H54 (cell line): ENCODE measurements around the gene C1orf198.
A peak's percentile ranks its signal among the peaks of the same experiment; 100 is the strongest.

Experiments used
- DNase-seq: peaks from one replicate; pipeline ENCODE4 v3.0.0; 2011; ENCODE audit warnings: low spot score, mixed read lengths; ENCODE audit not compliant: insufficient read length
- FAIRE-seq: peaks from 3 replicates; lab custom pipeline; 2011; peaks lifted over from hg19 to GRCh38; lab: Jason Lieb, UNC
- POLR2A ChIP-seq: IDR thresholded peaks from 2 replicates; pipeline ENCODE4 v1.6.1; 2011; ENCODE audit warnings: low read depth, mild to moderate bottlenecking, low read length

The C1orf198 gene

GRCh38 chr1:230827801-230828200, 40.5 kb downstream of the C1orf198 start:
- DNase-seq, result no peak
- FAIRE-seq, result no peak
- no peak for TF ChIP-seq POLR2A

- FAIRE-seq (no peak), DNase-seq (no peak)
- TF ChIP-seq POLR2A, result no peak
Observed at GRCh38 chr1:230827081-230827681, 41.1 kb downstream of the C1orf198 start.

GRCh38 chr1:230826166-230826875, 42.0 kb downstream of the C1orf198 start:
- FAIRE-seq (no peak), DNase-seq (no peak)
- no peak for TF ChIP-seq POLR2A

GRCh38 chr1:230825761-230826160, 42.6 kb downstream of the C1orf198 start:
- no peak for FAIRE-seq

GRCh38 chr1:230824919-230825721, 43.2 kb downstream of the C1orf198 start:
- DNase-seq (peak; percentile 49), FAIRE-seq (no peak)
- no peak for TF ChIP-seq POLR2A

More at GRCh38 chr1:230825761-230826160, 42.6 kb downstream of the C1orf198 start:
- TF ChIP-seq POLR2A, result no peak
- DNase-seq, result no peak

- no peak for TF ChIP-seq POLR2A
- DNase-seq (no peak), FAIRE-seq (no peak)
Observed at GRCh38 chr1:230824551-230824918, 43.8 kb downstream of the C1orf198 start.

- FAIRE-seq (no peak), DNase-seq (no peak)
- TF ChIP-seq POLR2A, result no peak
Observed at GRCh38 chr1:230823931-230824381, 44.4 kb downstream of the C1orf198 start.

- DNase-seq, result no peak
Observed at GRCh38 chr1:230823426-230823825, 44.9 kb downstream of the C1orf198 start.

GRCh38 chr1:230822092-230822581, 46.2 kb downstream of the C1orf198 start:
- FAIRE-seq (no peak), DNase-seq (no peak)
- no peak for TF ChIP-seq POLR2A

More at GRCh38 chr1:230823426-230823825, 44.9 kb downstream of the C1orf198 start:
- no peak for TF ChIP-seq POLR2A
- FAIRE-seq, result no peak

GRCh38 chr1:230821346-230821745, 47.0 kb downstream of the C1orf198 start:
- DNase-seq, result no peak
- no peak for TF ChIP-seq POLR2A
- FAIRE-seq, result no peak

GRCh38 chr1:230820568-230820967, 47.8 kb downstream of the C1orf198 start:
- no peak for FAIRE-seq
- DNase-seq, result no peak
- TF ChIP-seq POLR2A, result no peak

GRCh38 chr1:230819976-230820375, 48.3 kb downstream of the C1orf198 start:
- FAIRE-seq (no peak), DNase-seq (no peak)
- TF ChIP-seq POLR2A, result no peak

- no peak for DNase-seq
- TF ChIP-seq POLR2A, result no peak
- FAIRE-seq, result no peak
Observed at GRCh38 chr1:230818901-230819300, 49.4 kb downstream of the C1orf198 start.

GRCh38 chr1:230818367-230818766, 50.0 kb downstream of the C1orf198 start:
- no peak for TF ChIP-seq POLR2A
- FAIRE-seq, result no peak
- DNase-seq, result no peak
